GM21529 (cell line): Measurements from ENCODE around the gene NUDCD3.
"Not testable (repeated sequence)": the region's sequence is repeated elsewhere in the genome, so short reads cannot be mapped to it uniquely, and the experiment has no call there.

ENCODE experiments used
- ATAC-seq: cut with Tn5 transposase; IDR thresholded peaks from one replicate; pipeline ENCODE4 v1.9.1; 2021; ENCODE audit not compliant: unreplicated experiment

The NUDCD3 gene

DNA sequence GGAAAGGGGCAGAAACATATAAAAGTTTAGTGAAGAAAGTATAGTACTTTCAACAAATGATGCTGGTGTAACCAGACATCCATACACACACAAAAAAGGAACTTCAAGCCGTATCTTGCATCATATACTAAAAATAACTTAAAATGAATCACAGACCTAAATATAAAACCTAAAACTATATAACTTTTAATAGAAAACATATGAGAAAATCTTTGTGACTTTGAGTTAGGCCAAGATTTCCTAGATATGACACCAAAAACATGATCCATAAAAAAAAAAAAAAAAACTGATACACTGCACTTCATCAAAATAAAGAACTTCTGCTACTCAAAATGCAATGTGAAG lies 40.9 kb downstream of the NUDCD3 start:
- ATAC-seq, result no peak

DNA sequence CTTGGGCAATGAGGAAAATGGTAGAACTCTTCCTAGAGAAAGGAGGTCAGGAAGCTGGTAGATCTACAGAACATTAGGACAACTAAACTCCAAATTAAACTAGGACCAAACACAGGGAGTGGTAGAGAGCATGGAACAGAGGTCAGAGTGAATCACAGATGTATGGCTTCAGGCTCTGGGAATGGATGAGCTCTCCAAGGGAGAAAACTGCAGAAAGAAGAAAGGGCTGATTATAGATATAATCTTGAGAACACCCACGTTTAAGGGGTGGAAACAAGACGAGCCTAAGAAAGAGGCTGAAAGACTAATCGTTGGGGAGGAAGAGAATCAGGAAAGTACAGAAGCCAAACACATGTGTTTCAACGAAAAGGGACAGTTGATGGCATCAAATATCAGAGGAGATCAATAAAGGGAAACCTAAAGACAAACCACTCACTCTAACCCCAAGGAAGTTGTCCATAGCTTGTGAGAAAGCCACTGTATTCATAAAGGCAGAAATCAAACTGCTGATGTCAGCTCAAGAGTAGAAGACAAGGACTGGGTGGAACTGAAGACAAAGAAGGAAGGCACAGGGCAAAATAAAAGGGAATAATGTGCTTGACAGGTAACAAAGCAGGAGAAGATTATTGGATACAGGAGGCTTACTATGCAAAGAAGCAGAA lies 41.4 kb downstream of the NUDCD3 start:
- no peak for ATAC-seq

DNA sequence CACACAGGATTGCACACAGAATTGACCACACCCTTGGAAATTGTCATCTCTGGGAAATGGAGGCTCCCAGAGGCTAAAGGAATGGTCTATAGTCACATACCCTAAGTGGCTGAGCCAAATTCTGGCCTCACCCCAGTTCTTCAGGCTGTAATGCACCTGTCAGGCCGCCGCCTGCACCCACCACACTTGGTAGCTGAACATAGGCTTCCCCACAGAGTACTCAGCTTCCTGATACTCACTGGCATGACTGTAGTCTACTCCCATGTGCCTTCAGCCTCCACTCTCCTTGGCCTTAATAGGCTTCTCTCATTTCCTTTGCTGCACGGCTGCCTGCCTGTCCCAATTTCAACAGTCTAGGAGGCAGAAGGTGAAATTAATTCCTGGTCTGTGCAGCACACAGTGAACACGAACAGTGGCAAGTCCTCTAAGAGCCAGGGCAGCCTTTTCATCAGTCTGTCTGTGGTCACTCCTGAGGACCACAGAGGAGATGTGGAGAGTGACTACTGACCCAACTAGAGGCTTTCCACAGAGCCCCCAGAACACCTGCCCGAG lies 42.5 kb downstream of the NUDCD3 start:
- no peak for ATAC-seq

DNA sequence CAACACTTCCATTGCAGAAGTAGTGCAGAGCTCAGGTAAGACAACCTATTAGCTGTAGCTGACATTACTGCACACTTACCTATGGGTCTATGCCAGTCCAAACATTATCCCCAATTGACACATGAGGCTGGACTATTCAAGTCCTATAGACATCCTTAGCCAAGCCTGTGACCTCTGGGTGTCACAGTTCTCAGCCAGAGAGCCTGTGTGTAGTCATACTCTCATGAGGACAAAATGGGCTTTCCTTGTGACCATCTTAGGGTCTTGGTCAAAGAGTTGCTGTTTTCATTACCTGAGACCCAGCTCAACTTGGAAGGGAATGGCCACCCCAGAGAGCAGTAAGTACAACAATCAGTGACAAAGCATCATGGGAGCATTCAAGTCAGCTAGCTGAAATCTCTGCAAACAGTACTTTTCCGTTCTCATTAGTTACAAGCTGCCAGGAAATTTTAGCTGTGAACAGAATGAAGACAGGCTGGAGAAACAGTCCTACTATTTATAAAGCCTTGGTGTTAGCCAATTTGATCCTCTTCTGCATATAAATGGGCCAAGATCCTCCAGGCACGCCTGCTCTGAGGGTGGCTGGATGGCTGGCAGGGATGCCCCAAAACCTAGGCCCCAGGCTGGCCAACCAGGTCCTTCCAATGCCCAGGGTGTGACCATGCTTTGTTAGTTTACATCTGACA lies 44.3 kb downstream of the NUDCD3 start:
- ATAC-seq, result no peak

DNA sequence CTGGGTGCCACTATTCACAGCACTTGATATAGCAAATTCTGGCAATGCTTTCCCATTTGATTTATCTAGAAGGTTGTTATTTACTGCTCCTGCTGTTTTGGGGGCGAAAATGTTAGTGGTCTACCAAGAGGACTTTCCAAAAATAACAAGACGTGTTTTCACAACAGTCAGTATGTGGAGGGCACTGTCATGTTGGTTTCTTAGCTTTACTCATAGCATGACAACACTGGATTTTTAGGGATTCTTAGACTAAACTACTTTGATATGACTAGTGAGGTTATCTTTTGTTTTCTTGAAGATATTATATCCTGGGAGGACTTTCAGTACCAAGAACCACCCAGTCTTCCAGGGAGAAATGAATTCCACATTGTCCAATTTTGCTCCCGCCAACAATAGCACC lies 49.4 kb downstream of the NUDCD3 start:
- ATAC-seq, result no peak

DNA sequence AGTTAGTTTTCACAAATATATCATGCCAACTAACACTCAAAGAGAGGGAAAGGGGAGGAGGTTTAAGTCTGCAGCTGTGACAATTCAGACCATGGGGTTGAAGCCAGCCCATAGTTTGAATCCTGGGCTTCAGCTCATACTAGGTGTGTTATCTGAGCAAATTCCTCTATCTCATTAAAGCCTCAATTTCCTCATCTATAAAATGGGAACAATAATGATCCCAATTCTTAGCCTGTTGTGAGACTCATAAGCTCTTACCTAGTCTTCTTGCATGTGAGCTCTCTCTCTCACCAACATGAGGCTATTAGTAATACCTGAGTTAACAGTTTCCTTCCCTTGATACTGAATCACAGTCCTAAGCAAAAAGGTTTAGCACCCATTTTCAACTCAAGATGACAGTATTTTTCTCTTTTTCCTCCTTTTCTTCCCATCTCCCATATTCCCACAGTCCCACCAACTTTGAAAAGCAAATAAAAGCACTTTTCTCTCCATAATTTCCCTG lies 49.8 kb downstream of the NUDCD3 start:
- ATAC-seq, result no peak

DNA sequence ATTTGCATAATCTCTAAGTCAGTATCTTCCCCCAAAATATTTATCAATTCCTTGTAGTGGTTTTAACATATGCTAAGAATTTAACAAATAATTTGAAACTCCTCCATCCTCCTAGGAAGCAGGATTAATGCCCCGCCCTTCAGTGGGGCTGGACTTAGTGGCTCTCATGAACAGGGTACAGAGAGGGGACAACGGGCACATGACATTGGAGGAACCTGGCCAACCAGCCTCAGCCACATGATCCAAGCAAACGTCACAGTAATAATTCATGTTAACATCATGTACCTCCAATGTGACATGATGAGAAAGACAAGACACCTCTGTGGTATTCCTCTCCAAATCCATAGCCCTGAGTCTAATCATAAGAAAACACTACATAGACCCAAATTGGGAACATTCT lies 50.5 kb downstream of the NUDCD3 start:
- ATAC-seq, result no peak

DNA sequence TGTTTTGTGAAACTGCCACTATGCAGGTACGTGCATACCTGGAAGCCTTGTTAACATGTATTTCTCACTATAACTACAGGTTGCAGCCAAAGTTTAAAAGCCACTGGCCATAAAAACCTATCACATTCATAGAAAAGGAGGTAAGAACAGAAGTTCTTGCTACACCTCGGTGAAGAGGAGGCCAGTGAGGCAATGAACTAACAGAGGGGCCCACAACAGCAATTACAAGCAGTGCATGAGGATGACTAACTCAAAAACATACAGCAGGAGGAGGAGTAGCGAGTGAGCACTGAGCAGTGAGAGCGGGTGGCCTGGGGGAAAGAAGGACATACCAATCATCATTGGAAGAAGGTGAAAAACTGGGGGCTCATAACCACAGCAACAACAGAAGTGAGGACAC lies 51.6 kb downstream of the NUDCD3 start:
- no peak for ATAC-seq

DNA sequence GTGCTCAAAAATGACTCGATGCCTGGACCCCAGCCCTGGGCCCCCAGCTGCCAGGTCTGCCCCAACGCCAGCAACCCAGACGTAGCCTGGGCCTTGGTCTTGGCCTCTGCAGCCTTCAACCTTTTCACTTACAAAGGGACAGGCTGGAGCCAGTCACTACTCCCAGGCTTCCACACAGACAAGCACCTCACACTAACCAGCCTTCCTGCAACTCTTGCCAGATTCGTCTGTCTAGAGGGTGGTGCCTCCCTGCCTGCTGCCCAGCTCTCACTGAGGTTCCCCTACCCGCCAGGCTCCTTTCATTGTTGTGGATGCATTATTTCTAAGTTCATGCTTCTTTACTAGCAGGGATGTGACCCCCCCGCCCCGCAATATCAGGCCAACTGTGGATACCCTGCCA lies 56.3 kb downstream of the NUDCD3 start:
- ATAC-seq, result no peak

DNA sequence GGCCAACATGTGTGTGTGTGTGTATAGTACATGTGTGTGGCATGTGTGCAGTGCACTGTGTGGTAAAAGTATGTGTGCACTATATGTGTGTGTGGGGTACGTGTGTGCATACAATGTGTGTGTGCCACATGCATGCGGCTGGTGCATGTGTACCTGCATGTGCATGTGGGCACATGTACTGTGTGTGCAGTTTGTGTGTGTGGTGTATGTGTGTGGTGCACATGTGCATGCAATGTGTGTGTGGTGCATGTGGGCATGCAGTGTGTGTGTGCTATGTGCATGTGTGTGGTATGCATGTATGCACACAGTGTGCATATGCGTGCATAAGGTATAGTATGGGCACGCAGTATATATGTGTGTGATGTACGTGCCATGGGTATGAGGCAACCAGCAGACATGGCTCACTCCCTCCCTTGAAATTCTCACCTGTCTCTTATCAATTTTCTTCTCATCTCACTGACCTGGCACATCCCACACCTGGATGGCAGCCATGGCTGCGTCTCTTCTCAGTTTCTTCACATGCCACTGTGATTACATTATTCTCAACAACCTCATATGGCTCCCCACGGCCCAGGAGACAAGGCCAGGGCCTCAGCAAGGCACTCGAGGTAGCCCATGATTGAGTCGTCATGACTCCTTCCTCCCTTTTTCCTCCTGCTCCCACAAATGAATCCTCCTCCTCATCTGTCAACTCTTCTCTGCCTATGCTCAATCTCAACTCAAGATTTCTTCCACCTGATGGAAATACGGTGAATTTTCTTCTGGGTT lies 57.0 kb downstream of the NUDCD3 start:
- no peak for ATAC-seq

DNA sequence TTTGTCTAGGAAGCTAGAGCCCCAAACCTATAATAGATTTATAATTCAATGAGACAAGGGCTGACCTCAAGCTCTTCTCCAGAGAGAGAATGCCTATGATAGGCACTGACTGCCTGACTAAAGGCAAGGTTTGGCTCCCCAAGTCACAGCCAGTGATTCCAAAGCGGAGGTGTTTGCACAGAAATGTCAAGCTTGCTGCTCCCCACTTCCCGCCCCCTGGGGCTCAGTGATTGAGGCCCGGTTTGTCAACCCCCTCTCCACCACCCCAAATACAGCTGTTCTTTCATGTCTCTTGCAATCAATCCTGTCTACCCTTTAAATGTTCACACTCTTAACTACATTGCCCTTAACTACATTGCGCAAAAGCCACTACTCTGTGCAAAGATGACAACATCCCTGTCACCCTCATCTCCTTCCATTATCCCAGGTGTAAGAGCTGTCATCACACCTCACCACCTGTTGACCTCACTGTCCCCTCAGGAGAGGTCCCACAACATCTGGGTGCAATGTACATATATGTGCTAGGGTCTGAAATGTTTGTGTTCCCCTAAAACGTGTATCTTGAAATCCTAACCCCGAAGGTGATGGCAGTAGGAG lies 58.0 kb downstream of the NUDCD3 start:
- ATAC-seq, result no peak

DNA sequence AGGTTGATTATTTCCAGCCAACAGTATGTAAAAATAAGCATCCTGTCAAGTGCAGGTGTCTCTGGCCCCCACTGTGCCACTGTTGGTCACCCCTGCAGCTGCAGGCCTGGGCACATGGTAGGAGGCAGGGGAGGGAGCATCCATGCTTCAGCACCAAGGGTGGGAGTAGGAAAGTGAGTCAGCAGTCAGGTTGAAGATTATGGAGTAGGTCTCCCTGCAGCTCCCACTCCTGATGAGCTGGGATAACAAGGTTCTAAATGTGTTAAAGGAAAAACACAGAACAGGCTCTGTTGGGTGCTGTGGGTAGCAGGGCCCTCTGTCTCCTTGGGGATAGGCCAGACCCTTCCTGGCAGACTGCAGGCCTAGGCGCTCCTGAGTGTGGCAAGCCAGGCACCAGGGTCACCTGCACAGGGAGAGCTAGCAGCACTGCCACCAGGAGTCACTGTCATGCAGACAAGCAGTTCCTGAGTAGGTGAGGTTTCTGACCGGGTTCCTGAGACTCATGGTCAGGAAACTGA lies 59.3 kb downstream of the NUDCD3 start:
- peak; percentile 72 for ATAC-seq

DNA sequence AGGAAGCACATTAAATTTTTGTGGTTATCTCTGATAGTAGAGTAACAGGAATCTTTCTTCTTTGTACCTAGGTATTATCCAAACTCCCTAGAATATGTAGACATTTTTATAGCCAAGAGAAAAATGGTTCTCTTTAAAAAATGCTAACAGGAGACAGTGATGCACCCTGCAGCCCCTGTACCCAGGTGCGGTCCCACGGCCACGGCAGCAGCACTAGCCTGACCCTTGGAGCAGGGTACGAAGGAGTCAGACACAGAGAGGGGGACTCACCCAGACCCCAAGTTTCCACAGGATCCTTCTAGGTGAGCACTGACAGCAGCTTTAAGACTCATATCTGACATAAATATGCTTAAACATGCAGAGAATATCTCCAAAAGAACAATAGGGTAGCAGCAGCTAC lies 60.4 kb downstream of the NUDCD3 start:
- no peak for ATAC-seq

DNA sequence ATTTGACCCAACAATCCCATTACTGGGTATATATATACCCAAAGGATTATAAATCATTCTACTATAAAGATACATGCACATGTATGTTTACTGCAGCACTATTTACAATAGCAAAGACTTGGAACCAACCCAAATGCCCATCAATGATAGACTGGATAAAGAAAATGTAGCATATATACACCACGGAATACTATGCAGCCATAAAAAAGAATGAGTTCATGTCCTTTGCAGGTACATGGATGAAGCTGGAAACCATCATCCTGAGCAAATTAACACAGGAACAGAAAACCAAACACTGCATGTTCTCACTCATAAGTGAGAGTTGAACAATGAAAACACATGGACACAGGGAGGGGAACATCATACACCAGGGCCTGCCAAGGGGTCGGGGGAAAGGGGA lies 65.7 kb downstream of the NUDCD3 start:
- not testable (repeated sequence) for ATAC-seq

DNA sequence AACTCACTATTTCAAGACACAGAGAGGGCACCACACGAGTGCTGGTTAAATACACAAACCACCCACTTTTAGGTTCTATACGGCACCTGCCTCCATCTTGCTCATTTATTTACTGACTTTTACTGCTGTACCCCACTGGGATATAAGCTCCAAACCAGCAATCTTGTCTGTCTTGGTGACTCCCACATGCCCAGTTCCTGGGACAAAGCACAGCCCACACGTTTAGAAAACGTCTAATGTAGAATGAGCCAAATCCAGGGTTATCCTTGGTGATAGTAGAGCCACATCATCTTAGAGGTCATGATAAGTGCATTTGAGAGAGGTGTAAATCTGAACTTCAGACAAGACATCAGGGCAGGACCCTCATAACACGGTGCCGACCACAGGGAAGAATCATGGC lies 73.5 kb downstream of the NUDCD3 start:
- ATAC-seq, result no peak

DNA sequence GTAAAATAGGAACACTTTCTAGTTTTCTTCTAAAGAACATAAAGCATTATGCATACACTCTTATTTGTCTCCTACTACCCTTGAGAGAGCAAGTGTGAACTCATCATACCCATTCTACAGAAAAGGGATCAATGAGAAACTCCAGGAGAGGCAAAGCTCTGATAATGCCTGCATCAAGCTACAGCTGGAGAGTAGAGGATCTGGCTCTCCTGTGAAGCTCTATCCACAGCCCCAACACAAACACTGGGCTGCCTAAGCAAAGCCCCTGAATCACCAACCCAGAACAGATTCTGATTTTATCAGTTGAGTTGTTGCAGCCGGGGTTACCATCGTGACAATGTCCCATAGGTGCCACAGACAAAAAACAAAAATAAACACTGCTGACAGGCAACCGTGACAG lies 74.9 kb downstream of the NUDCD3 start:
- no peak for ATAC-seq

DNA sequence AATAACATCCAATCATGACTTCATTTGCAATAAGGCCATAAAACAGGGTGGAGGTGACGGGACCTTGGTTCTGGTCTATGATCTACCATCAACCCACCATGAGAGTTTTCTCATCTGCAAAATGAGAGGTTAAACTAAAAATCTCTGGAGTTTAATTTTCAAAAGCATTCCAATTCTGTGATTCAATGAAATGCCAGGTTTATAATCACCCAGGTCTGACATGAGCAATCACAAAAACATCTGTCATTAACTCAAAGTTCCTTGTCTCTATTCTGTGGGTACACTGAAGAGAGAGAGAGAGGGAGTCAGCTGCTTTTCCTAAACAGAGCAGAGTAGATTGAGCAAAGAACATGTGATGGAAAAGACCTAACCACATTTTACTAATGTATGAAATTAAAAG lies 75.4 kb downstream of the NUDCD3 start:
- ATAC-seq, result no peak

DNA sequence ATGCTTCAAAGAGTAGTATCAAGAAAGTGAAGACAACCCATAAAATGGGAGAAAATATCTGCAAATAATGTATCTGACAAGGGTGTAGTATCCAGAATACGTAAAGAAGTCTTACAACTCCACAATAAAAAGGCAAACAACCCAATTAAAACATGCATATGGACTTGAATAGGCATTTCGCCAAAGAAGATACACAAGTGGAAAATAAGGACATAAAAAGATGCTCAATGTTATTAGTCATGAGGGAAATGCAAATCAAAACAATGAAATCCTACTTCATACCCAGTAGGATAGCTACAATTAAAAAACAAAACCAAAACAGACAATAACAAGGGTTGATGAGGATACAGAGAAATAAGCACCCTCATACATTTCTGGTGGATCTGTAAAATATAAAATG lies 79.2 kb downstream of the NUDCD3 start:
- ATAC-seq, result no peak

DNA sequence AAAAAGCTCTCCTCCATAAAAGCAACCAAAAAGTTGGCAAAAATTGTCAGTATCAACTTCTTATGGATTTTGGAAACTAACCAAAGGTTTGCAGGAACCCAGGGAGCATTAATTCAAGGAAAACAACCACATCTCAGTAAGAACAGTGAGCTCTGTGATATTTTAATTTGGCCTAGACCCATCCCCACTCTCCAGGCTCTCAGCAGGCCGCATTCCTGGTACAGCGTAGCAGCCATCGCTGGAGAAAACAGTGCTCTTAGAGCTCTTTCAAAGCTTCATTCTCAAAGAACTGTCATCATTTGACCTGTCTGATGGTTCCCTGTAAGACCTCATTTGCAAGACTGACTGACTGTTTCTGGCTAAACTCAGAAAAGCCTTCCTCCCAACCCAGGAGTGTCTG lies 81.9 kb downstream of the NUDCD3 start:
- ATAC-seq, result no peak

DNA sequence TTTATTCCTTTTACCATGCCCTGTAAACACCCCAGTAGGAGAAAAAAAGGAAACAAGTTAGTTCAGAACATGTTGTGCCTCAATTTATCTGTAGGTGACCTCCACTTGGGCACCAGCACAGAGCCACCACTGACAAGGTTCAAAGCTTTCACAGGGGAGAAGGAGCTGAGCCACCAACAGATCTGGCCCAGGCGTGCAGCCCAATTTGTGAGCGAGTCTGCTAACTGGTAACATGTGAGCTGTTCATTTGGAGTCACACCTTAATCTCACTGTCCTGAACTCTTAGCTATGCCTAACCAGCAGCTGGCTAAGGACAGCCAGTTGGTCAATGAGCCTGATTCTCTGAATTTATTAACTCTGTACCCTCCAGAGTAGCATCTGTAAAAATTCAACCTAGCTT lies 86.7 kb downstream of the NUDCD3 start:
- ATAC-seq, result no peak

DNA sequence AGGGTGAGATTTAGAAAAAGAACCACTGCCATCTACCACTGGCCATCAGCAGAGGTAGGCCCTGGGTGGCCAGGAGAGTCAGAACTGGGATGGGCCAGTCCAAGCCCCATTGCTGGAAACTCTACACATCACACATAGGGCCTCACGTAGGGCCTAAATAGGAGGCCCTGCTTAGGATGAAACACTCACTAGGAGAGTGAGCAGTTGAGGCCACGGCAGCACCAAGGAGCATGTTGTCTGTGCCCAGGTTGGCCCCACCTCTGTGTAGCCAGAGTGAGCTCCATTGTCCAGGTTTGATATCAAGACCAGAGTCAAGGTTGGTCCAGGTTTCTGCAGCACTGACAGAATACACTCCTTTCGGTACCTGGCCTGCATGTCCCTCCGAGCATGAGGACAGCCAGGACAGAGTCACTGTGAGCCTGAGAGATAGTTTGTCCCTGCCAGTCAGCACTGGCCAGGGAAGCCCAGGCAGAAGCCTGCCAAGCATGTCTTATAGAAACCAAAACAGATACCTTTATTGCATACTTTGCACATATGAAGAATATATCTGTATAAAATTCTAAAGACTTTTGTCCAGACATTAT lies 87.2 kb downstream of the NUDCD3 start:
- ATAC-seq, result no peak
